HepG2 (cell line): Measurements from ENCODE around the gene MACROH2A1. TPM values are rescaled to one million over a fixed set of nuclear protein-coding genes. Genes with fewer than 3 reads are reported as not detected.

Experiments used
- ATAC-seq: fragments of 200-7000 bp; cut with Tn5 transposase; 3 replicates; pipeline ENCODE4 v1.9.1; 2020; ENCODE audit warnings: mild to moderate bottlenecking, moderate library complexity
- BruUV-seq: library from RNA; stranded (reverse); fragments of 400-500 nt; replicated peaks from 2 replicates; lab custom pipeline; 2021; lab: Mats Ljungman, UMichigan
- CTCF ChIA-PET: fragments of 300-600 bp; formaldehyde crosslinking; extraction: SDS; loops from one replicate; lab custom pipeline; 2021; ENCODE audit warnings: low total read pairs, inconsistent platforms, low intra/inter-chr PET ratio; lab: Yijun Ruan, JAX
- POLR2A ChIA-PET: fragments of 350-600 bp; sonication (Branson Sonifier 250); formaldehyde crosslinking; loops from one replicate; lab custom pipeline; 2020; ENCODE audit warnings: antibody characterized with exemption, inconsistent platforms; lab: Yijun Ruan, JAX
- DNase-seq: peaks from one replicate; pipeline ENCODE4 v3.0.0-alpha.2; 2015; ENCODE audit warnings: low spot score
- FAIRE-seq: peaks from 3 replicates; lab custom pipeline; 2011; peaks lifted over from hg19 to GRCh38; lab: Jason Lieb, UNC
- H2AFZ ChIP-seq: one replicate; pipeline ENCODE4 v1.6.1; 2011; ENCODE audit warnings: low read length, inconsistent platforms
- H3K27ac ChIP-seq: fragments of 300-600 bp; 3 replicates; pipeline ENCODE4 v1.8.0; 2011; ENCODE audit warnings: mixed run types, mild to moderate bottlenecking, mixed read lengths, low read length, inconsistent platforms; ENCODE audit not compliant: insufficient read depth; ENCODE audit errors: extremely low read length
- H3K27me3 ChIP-seq, 2 experiments: fragments of 200-600 bp in 1 of 2; 2 replicates in 1 of 2; 3 replicates in 1 of 2; pipeline versions ENCODE4 v1.6.0 to v1.8.0; 2011; ENCODE audit warnings: low read length in 2 of 2, mild to moderate bottlenecking in 2 of 2, moderate library complexity in 2 of 2, inconsistent platforms in 1 of 2; ENCODE audit not compliant: insufficient read depth in 2 of 2, control insufficient read depth in 1 of 2
- H3K36me3 ChIP-seq, 2 experiments: fragments of 200-600 bp in 1 of 2; replicated peaks in 1 of 2; 2 replicates in 1 of 2; 3 replicates in 1 of 2; pipeline versions ENCODE4 v1.5.1 to v1.8.0; 2011; ENCODE audit warnings: low read length in 2 of 2, inconsistent platforms in 1 of 2; ENCODE audit not compliant: insufficient read depth in 2 of 2, control insufficient read depth in 1 of 2
- H3K4me1 ChIP-seq: 2 replicates; pipeline ENCODE4 v1.5.1; 2012; ENCODE audit warnings: low read length, inconsistent platforms; ENCODE audit not compliant: insufficient read depth
- H3K4me2 ChIP-seq: 2 replicates; pipeline ENCODE4 v1.6.0; 2011; ENCODE audit warnings: low read depth, low read length, inconsistent platforms
- H3K4me3 ChIP-seq, 3 experiments: fragments of 200-600 bp in 1 of 3; sonication (generic), shearing (Covaris generic) in 1 of 3; replicated peaks in 1 of 3; 2 replicates each; pipeline ENCODE4 v1.5.1; 2011 to 2016; ENCODE audit warnings: low read length in 3 of 3, inconsistent platforms in 2 of 3, low read depth in 2 of 3, mild to moderate bottlenecking in 2 of 3, control low read depth in 1 of 3, mixed read lengths in 1 of 3; ENCODE audit not compliant: insufficient read depth in 1 of 3
- H3K79me2 ChIP-seq: one replicate; pipeline ENCODE4 v1.6.1; 2011; ENCODE audit warnings: low read length, inconsistent platforms; ENCODE audit not compliant: insufficient read depth
- H3K9ac ChIP-seq: 2 replicates; pipeline ENCODE4 v1.6.0; 2011; ENCODE audit warnings: mild to moderate bottlenecking, low read depth, low read length, inconsistent platforms; ENCODE audit not compliant: insufficient read depth
- H3K9me3 ChIP-seq: 2 replicates; pipeline ENCODE4 v1.5.1; 2012; ENCODE audit warnings: mild to moderate bottlenecking, low read length
- H4K20me1 ChIP-seq: 2 replicates; pipeline ENCODE4 v1.6.0; 2011; ENCODE audit warnings: inconsistent platforms, mild to moderate bottlenecking, low read length, moderate library complexity; ENCODE audit not compliant: insufficient read depth
- AKNA ChIP-seq: sonication (generic); formaldehyde crosslinking; IDR thresholded peaks from 2 replicates; pipeline ENCODE4 v1.4.0; 2020; ENCODE audit warnings: missing genetic modification reagents, borderline replicate concordance
- ARHGAP35 ChIP-seq: sonication (generic); formaldehyde crosslinking; IDR thresholded peaks from 2 replicates; pipeline ENCODE4 v1.9.0; 2022; ENCODE audit warnings: mild to moderate bottlenecking, inconsistent platforms, moderate library complexity, missing genetic modification reagents, borderline replicate concordance
- CAMTA2 ChIP-seq: sonication (generic); formaldehyde crosslinking; IDR thresholded peaks from 2 replicates; pipeline ENCODE4 v1.4.0; 2020; ENCODE audit warnings: mild to moderate bottlenecking, missing genetic modification reagents, borderline replicate concordance
- MIER2 ChIP-seq: IDR thresholded peaks from 2 replicates; pipeline ENCODE4 v1.6.1; 2016; ENCODE audit warnings: missing biosample characterization, missing genetic modification reagents
- PHF8 ChIP-seq: sonication (generic); formaldehyde crosslinking; IDR thresholded peaks from 2 replicates; pipeline ENCODE4 v1.5.0; 2020; ENCODE audit warnings: missing genetic modification reagents
- SNRNP70 ChIP-seq: fragments of 200-400 bp; formaldehyde crosslinking; IDR thresholded peaks from 2 replicates; pipeline ENCODE4 v1.6.1; 2017; ENCODE audit warnings: mild to moderate bottlenecking, low read depth, low read length, moderate library complexity
- SOX6 ChIP-seq, 2 experiments: fragments of 450-650 bp in 1 of 2; sonication (generic) in 1 of 2; formaldehyde crosslinking in 1 of 2; IDR thresholded peaks; 2 replicates each; pipeline versions ENCODE4 v1.4.0 to v1.6.1; 2017 to 2020; ENCODE audit warnings: antibody characterized with exemption in 1 of 2, mild to moderate bottlenecking in 1 of 2, missing genetic modification reagents in 1 of 2
- ZBTB37 ChIP-seq: sonication (generic); formaldehyde crosslinking; IDR thresholded peaks from 2 replicates; pipeline ENCODE4 v1.4.0; 2020; ENCODE audit warnings: mild to moderate bottlenecking, missing genetic modification reagents
- ZNF329 ChIP-seq: sonication (generic); formaldehyde crosslinking; IDR thresholded peaks from 2 replicates; pipeline ENCODE4 v1.9.0; 2021; ENCODE audit warnings: low read depth, mild to moderate bottlenecking, missing genetic modification reagents
- ZNF383 ChIP-seq: sonication (generic); formaldehyde crosslinking; IDR thresholded peaks from 2 replicates; pipeline ENCODE4 v1.4.0; 2020; ENCODE audit warnings: missing genetic modification reagents, mild to moderate bottlenecking, borderline replicate concordance
- ZNF546 ChIP-seq: sonication (generic); formaldehyde crosslinking; conservative IDR thresholded peaks from 2 replicates; pipeline ENCODE4 v1.8.1; 2023; ENCODE audit warnings: mild to moderate bottlenecking, missing genetic modification reagents
- ZNF629 ChIP-seq: sonication (generic); formaldehyde crosslinking; conservative IDR thresholded peaks from 2 replicates; pipeline ENCODE4 v1.5.0; 2020; ENCODE audit warnings: missing genetic modification reagents
- ZNF703 ChIP-seq: sonication (generic); formaldehyde crosslinking; IDR thresholded peaks from 2 replicates; pipeline ENCODE4 v1.5.1; 2020; ENCODE audit warnings: missing genetic modification reagents, mild to moderate bottlenecking, moderate library complexity, borderline replicate concordance
- ZSCAN22 ChIP-seq: sonication (generic); formaldehyde crosslinking; IDR thresholded peaks from 2 replicates; pipeline ENCODE4 v1.4.0; 2020; ENCODE audit warnings: mild to moderate bottlenecking, missing genetic modification reagents
- WGBS: methylation state at CpG from one replicate; pipeline ENCODE4 v1.1.6; 2017; ENCODE audit warnings: low lambda C conversion rate; 5-methylcytosine and 5-hydroxymethylcytosine counted together
- in situ Hi-C: cut with HindIII; loops from 2 replicates; pipeline ENCODE4 v1.10.0; 2017; ENCODE audit warnings: low pct_unique_long_range_greater_than_20kb; ENCODE audit not compliant: extremely low pct_ligation_motif_present
- intact Hi-C: fragments of 100-400 bp; cut with micrococcal nuclease; formaldehyde crosslinking; loops from one replicate; pipeline ENCODE4 v1.10.0; 2022; ENCODE audit not compliant: unreplicated experiment
- polyA plus RNA-seq, 8 experiments: library from polyadenylated mRNA; depleted of rRNA in 3 of 8; stranded (reverse) in 7 of 8; unstranded in 1 of 8; fragments of >200 nt; fragmentation: Illumina TruSeq in 4 of 8; extraction: Trizol in 4 of 8; gene quantifications; 2 replicates each; pipeline versions ENCODE4 v1.2.1 to v1.2.3, GENCODE V29; 2011 to 2016; ENCODE audit warnings: low read depth in 4 of 8, missing spikeins in 1 of 8, mixed read lengths in 1 of 8; ENCODE audit not compliant: insufficient read depth in 1 of 8
- total RNA-seq, 5 experiments: library from RNA; depleted of rRNA; stranded (reverse); fragments of >200 nt; fragmentation: Illumina TruSeq; extraction: Trizol; gene quantifications; 2 replicates each; pipeline ENCODE4 v1.2.3, GENCODE V29; 2016; ENCODE audit warnings: low read depth in 1 of 5

Gene MACROH2A1
- total and polyA plus RNA-seq, 2 of the 13 experiments (the other 11 are each of a cell fraction or from before 2014, with no cell fraction given): 69.1 to 158 TPM

GRCh38 chr5:135432113-135432512, 33.1 kb upstream of the MACROH2A1 start (continued):
- no peak for TF ChIP-seq ARHGAP35 (CRISPR knock-in tag)
- no peak for TF ChIP-seq SNRNP70
- no peak for TF ChIP-seq SOX6 (IDR thresholded peaks at IDR 0.05)
- TF ChIP-seq SOX6 (CRISPR knock-in tag; IDR thresholded peaks at IDR 0.05): no peak
- no peak for TF ChIP-seq ZSCAN22
- TF ChIP-seq PHF8 (CRISPR knock-in tag): no peak
- no peak for TF ChIP-seq ZNF546
- TF ChIP-seq ZNF329 (CRISPR knock-in tag): no peak
- no peak for TF ChIP-seq CAMTA2 (CRISPR knock-in tag)

GRCh38 chr5:135430135-135430437, 31.1 kb upstream of the MACROH2A1 start:
- Histone ChIP-seq H3K9ac (no peak overlapping the region), H3K4me3 (no peak overlapping the region)
- DNase-seq: no peak
- TF ChIP-seq AKNA (CRISPR knock-in tag) (no peak), ZNF703 (no peak), ZNF383 (CRISPR knock-in tag) (no peak), ZBTB37 (CRISPR knock-in tag) (no peak), ZNF629 (CRISPR knock-in tag) (no peak), MIER2 (CRISPR knock-in tag) (no peak)
- TF ChIP-seq, all 625 proteins: peak for 0
- CTCF ChIA-PET: no interaction called here
- POLR2A ChIA-PET: no interaction called here
- FAIRE-seq: no peak
- Histone ChIP-seq H3K27me3 (no peaks in the 10 kb centered on the region; a peak in 1 of 5 replicates), H2AFZ (no peak overlapping the region), H3K27ac (no peak overlapping the region), H3K9me3 (peaks cover 6% of the 10 kb centered on the region; the same call in 1 of the 2 replicates), H3K79me2 (no peaks in the 10 kb centered on the region), H4K20me1 (no peaks in the 10 kb centered on the region), H3K4me1 (peaks cover 37% of the 10 kb centered on the region), H3K36me3 (no peaks in the 10 kb centered on the region), H3K4me2 (0 out of 2 replicates have a peak overlapping the region, but pooled peaks have one; percentile 3)
- intact Hi-C loops (loop anchor here (10.0 kb wide), 1 partner anchor 105 kb away; no protein-coding TSS in a partner anchor), in situ Hi-C loops (no loop called here)
- WGBS: 68% methylated on average over 7 of the region's 7 CpGs
- ATAC-seq: no peak
- BruUV-seq: no TSS peak
